ENCODE measurements around the gene RANBP9.

Gene RANBP9

GRCh38 chr6:13671548-13672127 lies 40.0 kb downstream of the RANBP9 start:
- Histone ChIP-seq H3K27ac (ENCODE audit: low read depth in 2 of 2, low read length in 2 of 2) (no peak overlapping the region), H3K9ac (ENCODE audit: low read depth in 1 of 2, low read length in 2 of 2) (no peak overlapping the region), H3K9me3 (ENCODE audit: control insufficient read depth in 2 of 2, low read length in 2 of 2) (no peaks in the 10 kb centered on the region), H3K4me3 (ENCODE audit: low read length in 2 of 2) (no peak overlapping the region), H3K36me3 (ENCODE audit: control insufficient read depth in 2 of 2, insufficient read depth in 2 of 2, low read length in 2 of 2) (no peaks in the 10 kb centered on the region), H3K27me3 (ENCODE audit: control insufficient read depth in 2 of 2, insufficient read depth in 2 of 2, low read length in 2 of 2) (no peaks in the 10 kb centered on the region), H3K4me1 (ENCODE audit: control insufficient read depth in 2 of 2, insufficient read depth in 2 of 2, low read length in 2 of 2) (no peaks in the 10 kb centered on the region)

- no peak overlapping the region for H3K27ac ChIP-seq (ENCODE audit: low read depth in 2 of 2, low read length in 2 of 2)
- no peak overlapping the region for H3K4me3 ChIP-seq (ENCODE audit: low read length in 2 of 2)
- no peaks in the 10 kb centered on the region for H3K27me3 ChIP-seq (ENCODE audit: control insufficient read depth in 2 of 2, insufficient read depth in 2 of 2, low read length in 2 of 2)
- no peaks in the 10 kb centered on the region for H3K4me1 ChIP-seq (ENCODE audit: control insufficient read depth in 2 of 2, insufficient read depth in 2 of 2, low read length in 2 of 2)
- H3K9me3 ChIP-seq (ENCODE audit: control insufficient read depth in 2 of 2, low read length in 2 of 2), result no peaks in the 10 kb centered on the region
- no peak overlapping the region for H3K9ac ChIP-seq (ENCODE audit: low read depth in 1 of 2, low read length in 2 of 2)
- H3K36me3 ChIP-seq (ENCODE audit: control insufficient read depth in 2 of 2, insufficient read depth in 2 of 2, low read length in 2 of 2), result no peaks in the 10 kb centered on the region
Measured at GRCh38 chr6:13669476-13669875, 42.2 kb downstream of the RANBP9 start.

DNA sequence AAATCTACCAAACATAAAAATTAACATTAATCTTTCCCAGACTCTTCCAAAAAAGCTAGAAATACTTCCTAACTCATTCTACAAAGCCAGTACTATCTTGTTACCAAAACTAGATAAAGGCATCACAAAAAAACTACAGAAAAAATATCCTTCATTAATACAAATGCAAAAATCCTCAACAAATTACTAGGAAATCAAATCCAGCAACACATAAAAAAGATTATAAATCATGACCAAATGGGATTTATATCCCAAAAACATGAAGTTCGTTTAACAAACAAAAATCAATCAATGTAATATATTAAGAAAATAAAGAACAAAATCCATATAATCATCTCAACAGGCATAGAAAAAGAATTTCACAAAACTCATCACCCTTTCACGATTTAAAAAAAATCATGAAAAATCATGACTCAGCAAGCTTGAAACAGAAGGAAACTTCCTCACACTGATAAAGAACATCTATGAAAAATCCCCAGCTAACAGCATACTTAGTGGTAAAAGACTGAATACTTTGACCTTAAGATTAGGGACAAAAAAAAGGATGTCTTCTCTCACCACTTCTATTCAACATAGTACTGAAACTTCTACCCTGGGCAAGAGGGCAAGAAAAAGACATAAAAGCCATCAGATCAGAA lies 43.2 kb downstream of the RANBP9 start:
- H3K27ac ChIP-seq (ENCODE audit: low read depth in 2 of 2, low read length in 2 of 2), result no peak overlapping the region
- no peaks in the 10 kb centered on the region for H3K4me1 ChIP-seq (ENCODE audit: control insufficient read depth in 2 of 2, insufficient read depth in 2 of 2, low read length in 2 of 2)
- no peaks in the 10 kb centered on the region for H3K9me3 ChIP-seq (ENCODE audit: control insufficient read depth in 2 of 2, low read length in 2 of 2)
- no peak overlapping the region for H3K9ac ChIP-seq (ENCODE audit: low read depth in 1 of 2, low read length in 2 of 2)
- H3K4me3 ChIP-seq (ENCODE audit: low read length in 2 of 2), result no peak overlapping the region
- no peaks in the 10 kb centered on the region for H3K27me3 ChIP-seq (ENCODE audit: control insufficient read depth in 2 of 2, insufficient read depth in 2 of 2, low read length in 2 of 2)
- H3K36me3 ChIP-seq (ENCODE audit: control insufficient read depth in 2 of 2, insufficient read depth in 2 of 2, low read length in 2 of 2), result no peaks in the 10 kb centered on the region

DNA sequence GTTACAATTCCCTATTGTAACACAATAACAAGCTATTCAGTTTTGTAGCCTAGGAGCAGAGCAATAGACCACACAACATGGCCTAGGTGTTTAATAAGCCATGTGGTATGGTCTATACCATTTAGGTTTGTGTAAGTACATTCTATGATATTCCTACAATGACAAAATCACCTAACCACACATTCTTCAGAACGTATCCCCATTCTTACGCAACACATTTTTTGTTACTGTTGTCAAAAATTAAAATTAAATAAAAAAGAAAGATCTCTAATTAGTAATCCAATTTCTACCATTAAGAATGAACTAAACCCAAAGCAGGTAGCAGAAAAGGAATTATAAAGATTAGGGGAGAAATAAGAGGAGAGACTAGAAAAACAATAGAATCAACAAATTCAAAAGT lies 44.0 kb downstream of the RANBP9 start:
- no peak overlapping the region for H3K4me3 ChIP-seq (ENCODE audit: low read length in 2 of 2)
- H3K9ac ChIP-seq (ENCODE audit: low read depth in 1 of 2, low read length in 2 of 2), result no peak overlapping the region
- no peaks in the 10 kb centered on the region for H3K27me3 ChIP-seq (ENCODE audit: control insufficient read depth in 2 of 2, insufficient read depth in 2 of 2, low read length in 2 of 2)
- no peaks in the 10 kb centered on the region for H3K9me3 ChIP-seq (ENCODE audit: control insufficient read depth in 2 of 2, low read length in 2 of 2)
- no peaks in the 10 kb centered on the region for H3K4me1 ChIP-seq (ENCODE audit: control insufficient read depth in 2 of 2, insufficient read depth in 2 of 2, low read length in 2 of 2)
- no peak overlapping the region for H3K27ac ChIP-seq (ENCODE audit: low read depth in 2 of 2, low read length in 2 of 2)
- H3K36me3 ChIP-seq (ENCODE audit: control insufficient read depth in 2 of 2, insufficient read depth in 2 of 2, low read length in 2 of 2), result no peaks in the 10 kb centered on the region

- Histone ChIP-seq H3K27me3 (ENCODE audit: control insufficient read depth in 2 of 2, insufficient read depth in 2 of 2, low read length in 2 of 2) (no peaks in the 10 kb centered on the region), H3K36me3 (ENCODE audit: control insufficient read depth in 2 of 2, insufficient read depth in 2 of 2, low read length in 2 of 2) (no peaks in the 10 kb centered on the region), H3K27ac (ENCODE audit: low read depth in 2 of 2, low read length in 2 of 2) (no peak overlapping the region), H3K9me3 (ENCODE audit: control insufficient read depth in 2 of 2, low read length in 2 of 2) (no peaks in the 10 kb centered on the region), H3K4me3 (ENCODE audit: low read length in 2 of 2) (no peak overlapping the region), H3K4me1 (ENCODE audit: control insufficient read depth in 2 of 2, insufficient read depth in 2 of 2, low read length in 2 of 2) (no peaks in the 10 kb centered on the region), H3K9ac (ENCODE audit: low read depth in 1 of 2, low read length in 2 of 2) (no peak overlapping the region)
Measured at GRCh38 chr6:13666194-13667105, 45.2 kb downstream of the RANBP9 start.

- no peaks in the 10 kb centered on the region for H3K9me3 ChIP-seq (ENCODE audit: control insufficient read depth in 2 of 2, low read length in 2 of 2)
- no peaks in the 10 kb centered on the region for H3K36me3 ChIP-seq (ENCODE audit: control insufficient read depth in 2 of 2, insufficient read depth in 2 of 2, low read length in 2 of 2)
- no peak overlapping the region for H3K9ac ChIP-seq (ENCODE audit: low read depth in 1 of 2, low read length in 2 of 2)
- no peaks in the 10 kb centered on the region for H3K27me3 ChIP-seq (ENCODE audit: control insufficient read depth in 2 of 2, insufficient read depth in 2 of 2, low read length in 2 of 2)
- H3K4me1 ChIP-seq (ENCODE audit: control insufficient read depth in 2 of 2, insufficient read depth in 2 of 2, low read length in 2 of 2), result no peaks in the 10 kb centered on the region
- no peak overlapping the region for H3K4me3 ChIP-seq (ENCODE audit: low read length in 2 of 2)
- H3K27ac ChIP-seq (ENCODE audit: low read depth in 2 of 2, low read length in 2 of 2), result no peak overlapping the region
Measured at GRCh38 chr6:13664703-13665352, 46.8 kb downstream of the RANBP9 start.

DNA sequence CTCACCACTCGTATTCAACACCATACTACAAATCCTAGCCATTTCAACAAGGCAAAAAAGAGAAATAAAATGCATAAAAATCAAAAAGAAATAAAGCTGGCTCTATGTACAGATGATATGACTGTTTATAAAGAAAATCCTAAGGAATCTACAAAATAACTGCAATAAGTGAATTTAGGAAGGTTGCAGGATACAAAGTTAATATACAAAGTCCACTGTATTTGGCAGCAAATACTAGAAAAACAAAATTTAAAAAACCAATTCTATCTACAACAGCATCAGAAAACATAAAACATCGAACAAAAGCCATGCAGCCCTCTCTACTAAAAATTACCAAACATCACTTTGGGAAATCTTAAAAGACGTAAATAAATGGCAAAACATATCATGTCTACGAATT lies 47.6 kb downstream of the RANBP9 start:
- Histone ChIP-seq H3K4me3 (ENCODE audit: low read length in 2 of 2) (no peak overlapping the region), H3K27ac (ENCODE audit: low read depth in 2 of 2, low read length in 2 of 2) (no peak overlapping the region), H3K27me3 (ENCODE audit: control insufficient read depth in 2 of 2, insufficient read depth in 2 of 2, low read length in 2 of 2) (no peaks in the 10 kb centered on the region), H3K4me1 (ENCODE audit: control insufficient read depth in 2 of 2, insufficient read depth in 2 of 2, low read length in 2 of 2) (no peaks in the 10 kb centered on the region), H3K9me3 (ENCODE audit: control insufficient read depth in 2 of 2, low read length in 2 of 2) (no peaks in the 10 kb centered on the region), H3K9ac (ENCODE audit: low read depth in 1 of 2, low read length in 2 of 2) (no peak overlapping the region), H3K36me3 (ENCODE audit: control insufficient read depth in 2 of 2, insufficient read depth in 2 of 2, low read length in 2 of 2) (no peaks in the 10 kb centered on the region)

GRCh38 chr6:13662651-13663334 lies 48.8 kb downstream of the RANBP9 start:
- no peak overlapping the region for H3K9ac ChIP-seq (ENCODE audit: low read depth in 1 of 2, low read length in 2 of 2)
- H3K36me3 ChIP-seq (ENCODE audit: control insufficient read depth in 2 of 2, insufficient read depth in 2 of 2, low read length in 2 of 2), result no peaks in the 10 kb centered on the region
- H3K4me1 ChIP-seq (ENCODE audit: control insufficient read depth in 2 of 2, insufficient read depth in 2 of 2, low read length in 2 of 2), result no peaks in the 10 kb centered on the region
- H3K9me3 ChIP-seq (ENCODE audit: control insufficient read depth in 2 of 2, low read length in 2 of 2), result no peaks in the 10 kb centered on the region
- H3K27me3 ChIP-seq (ENCODE audit: control insufficient read depth in 2 of 2, insufficient read depth in 2 of 2, low read length in 2 of 2), result no peaks in the 10 kb centered on the region
- H3K4me3 ChIP-seq (ENCODE audit: low read length in 2 of 2), result no peak overlapping the region
- H3K27ac ChIP-seq (ENCODE audit: low read depth in 2 of 2, low read length in 2 of 2), result no peak overlapping the region

- peaks cover 0 to 3% of the 10 kb centered on the region in 2 donors for H3K36me3 ChIP-seq (ENCODE audit: control insufficient read depth in 2 of 2, insufficient read depth in 2 of 2, low read length in 2 of 2)
- H3K27ac ChIP-seq (ENCODE audit: low read depth in 2 of 2, low read length in 2 of 2), result no peak overlapping the region
- no peaks in the 10 kb centered on the region for H3K27me3 ChIP-seq (ENCODE audit: control insufficient read depth in 2 of 2, insufficient read depth in 2 of 2, low read length in 2 of 2)
- H3K9ac ChIP-seq (ENCODE audit: low read depth in 1 of 2, low read length in 2 of 2), result no peak overlapping the region
- H3K9me3 ChIP-seq (ENCODE audit: control insufficient read depth in 2 of 2, low read length in 2 of 2), result no peaks in the 10 kb centered on the region
- no peak overlapping the region for H3K4me3 ChIP-seq (ENCODE audit: low read length in 2 of 2)
- no peaks in the 10 kb centered on the region for H3K4me1 ChIP-seq (ENCODE audit: control insufficient read depth in 2 of 2, insufficient read depth in 2 of 2, low read length in 2 of 2)
Measured at GRCh38 chr6:13661647-13662046, 50.0 kb downstream of the RANBP9 start.
